Peyer's patch (tissue), 4 donors: Measurements from ENCODE around the gene USP32. TPM values are rescaled to one million over a fixed set of nuclear protein-coding genes. Genes with fewer than 3 reads are reported as not detected.

Experiments
- DNase-seq, 3 donors: peaks; one replicate each; pipeline ENCODE4 v3.0.0-alpha.2; 2017 to 2019
- H3K27ac ChIP-seq, 4 donors: fragments of 200-600 bp; sonication (generic); one replicate each; pipeline ENCODE4 v1.5.1; 2016 to 2019
- H3K27me3 ChIP-seq, 2 donors: fragments of 200-600 bp; sonication (generic); one replicate each; pipeline ENCODE4 v1.5.1; 2019
- H3K36me3 ChIP-seq, 3 donors: fragments of 200-600 bp; sonication (generic); one replicate each; pipeline ENCODE4 v1.5.1; 2016 to 2019
- H3K4me1 ChIP-seq, 4 donors: fragments of 200-600 bp; sonication (generic); one replicate each; pipeline ENCODE4 v1.5.1; 2016 to 2019
- H3K4me3 ChIP-seq, 4 donors: fragments of 200-600 bp; sonication (generic); 1 replicate in 3 of 4; 2 replicates in 1 of 4; pipeline ENCODE4 v1.5.1; 2016 to 2019; ENCODE audit warnings: mild to moderate bottlenecking in 1 of 4
- H3K9me3 ChIP-seq, 4 donors: fragments of 200-600 bp; sonication (generic); one replicate each; pipeline ENCODE4 v1.5.1; 2016 to 2019; ENCODE audit warnings: mild to moderate bottlenecking in 1 of 4
- CTCF ChIP-seq, 6 experiments: fragments of 450-650 bp in 4 of 6; fragments of 200-600 bp in 2 of 6; sonication (generic) in 1 of 6; IDR thresholded peaks; one replicate each; pipeline ENCODE4 v1.5.1; 2017 to 2019; ENCODE audit warnings: antibody characterized with exemption in 6 of 6, mild to moderate bottlenecking in 3 of 6, moderate library complexity in 1 of 6
- POLR2A ChIP-seq, 2 donors: fragments of 450-650 bp; IDR thresholded peaks; one replicate each; pipeline ENCODE4 v1.5.1; 2017; ENCODE audit warnings: antibody characterized with exemption in 2 of 2, mild to moderate bottlenecking in 2 of 2, moderate library complexity in 2 of 2
- total RNA-seq, 4 donors: library from RNA; depleted of rRNA; stranded (reverse); fragments of >200 nt; gene quantifications; one replicate each; pipeline ENCODE4 v1.1.0, GENCODE V29; 2016

USP32 gene
- total RNA-seq, 4 donors from 2014 or later, result 31.5 to 52.8 (median 48.6) TPM

DNA sequence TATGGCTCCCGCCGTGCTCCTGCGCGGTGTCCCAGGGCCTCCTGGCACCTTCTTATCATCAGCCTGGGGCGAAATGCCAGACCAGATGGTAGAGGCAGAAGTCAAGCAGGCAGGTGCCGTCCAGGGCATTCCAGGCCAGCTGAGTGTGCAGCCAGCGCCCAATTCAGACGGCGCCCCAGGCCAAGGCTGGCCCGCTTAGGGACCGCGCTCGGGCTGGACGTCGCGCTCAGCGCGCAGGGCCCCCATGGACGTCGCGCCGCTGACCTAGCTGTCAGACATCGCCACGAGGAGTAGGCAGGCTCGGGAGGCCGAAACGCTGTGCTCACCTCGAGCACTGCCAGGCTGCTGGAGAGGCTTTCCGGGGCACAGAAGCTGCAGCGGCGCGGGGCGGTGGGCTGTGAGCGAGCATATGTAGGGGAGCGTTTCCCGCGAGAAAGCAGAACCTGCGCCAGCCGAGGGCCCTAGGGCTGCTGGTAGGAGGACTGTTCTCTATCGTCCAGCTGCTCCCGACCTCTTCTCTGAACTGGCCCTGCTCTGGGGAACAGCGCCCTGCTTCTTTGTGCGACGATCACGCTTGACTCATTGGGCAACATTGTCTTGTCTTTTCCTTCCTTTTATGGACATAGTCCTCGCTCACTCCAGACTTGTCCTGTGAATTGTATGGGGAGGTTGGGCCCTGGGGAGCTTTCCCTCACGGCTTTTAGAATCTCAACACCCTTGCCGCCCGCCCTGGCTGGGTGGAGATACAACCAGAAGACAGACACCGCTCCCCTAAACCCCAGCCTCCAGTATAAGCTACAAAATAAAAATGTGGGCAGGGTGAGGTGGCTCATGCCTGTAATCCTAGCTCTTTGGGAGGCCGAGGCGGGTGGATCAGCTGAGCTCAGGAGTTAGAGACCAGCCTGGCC is 250.6 kb downstream of the USP32 start:
- peak in 1 of 3 donors; percentile 45 for DNase-seq
- Histone ChIP-seq H3K9me3 (no peaks in the 10 kb centered on the region), H3K27me3 (peaks cover 0 to 32% of the 10 kb centered on the region in 2 donors), H3K36me3 (no peaks in the 10 kb centered on the region), H3K4me3 (no peak overlapping the region), H3K27ac (no peak overlapping the region), H3K4me1 (peaks cover 0 to 23% (median 4%) of the 10 kb centered on the region in 4 donors)
- TF ChIP-seq CTCF (IDR thresholded peaks at IDR 0.05), result no peak
- TF ChIP-seq POLR2A (IDR thresholded peaks at IDR 0.05), result no peak

GRCh38 chr17:60139438-60140285 is 252.3 kb downstream of the USP32 start:
- Histone ChIP-seq H3K27me3 (peaks cover 0 to 29% of the 10 kb centered on the region in 2 donors), H3K27ac (no peak overlapping the region), H3K36me3 (no peaks in the 10 kb centered on the region), H3K9me3 (no peaks in the 10 kb centered on the region), H3K4me1 (peaks cover 0 to 26% (median 7%) of the 10 kb centered on the region in 4 donors), H3K4me3 (peak overlapping the region in 2 of 4 donors; percentile 7 to 25)
- peak; percentile 38 to 83 (median 81) for DNase-seq
- TF ChIP-seq CTCF (IDR thresholded peaks at IDR 0.05), result peak in 4 of 6 experiments; percentile 49 to 70 (median 69)
- TF ChIP-seq POLR2A (IDR thresholded peaks at IDR 0.05), result no peak

- TF ChIP-seq CTCF (IDR thresholded peaks at IDR 0.05), result no peak
- no peak for TF ChIP-seq POLR2A (IDR thresholded peaks at IDR 0.05)
These were observed 253.0 kb downstream of the USP32 start for GRCh38 chr17:60138769-60139437.

DNA sequence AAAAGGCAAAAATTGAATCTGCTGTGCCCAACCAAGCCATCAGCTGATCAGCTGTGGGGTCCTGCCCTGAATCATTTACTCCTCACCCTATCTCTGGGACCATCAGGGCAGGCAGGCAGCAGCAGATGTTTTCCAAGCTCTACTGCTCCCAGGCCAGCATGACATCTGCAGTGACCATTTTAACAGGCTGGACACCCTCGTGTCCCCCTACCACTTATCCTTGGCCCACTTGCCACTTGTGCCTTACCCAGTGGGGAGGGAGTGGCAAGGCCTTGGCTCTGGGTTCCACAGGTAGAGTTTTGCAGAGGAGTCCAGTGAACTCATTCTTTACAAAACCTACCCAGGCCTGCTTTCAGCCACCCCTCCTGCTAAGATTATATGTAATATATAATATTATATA is 254.2 kb downstream of the USP32 start:
- H3K9me3 ChIP-seq, result no peaks in the 10 kb centered on the region
- TF ChIP-seq POLR2A (IDR thresholded peaks at IDR 0.05) (no peak), CTCF (IDR thresholded peaks at IDR 0.05) (no peak)
- H3K36me3 ChIP-seq, result no peaks in the 10 kb centered on the region
- H3K4me1 ChIP-seq, result peaks cover 0 to 25% (median 11%) of the 10 kb centered on the region in 4 donors
- H3K27ac ChIP-seq, result no peak overlapping the region
- peaks cover 0 to 29% of the 10 kb centered on the region in 2 donors for H3K27me3 ChIP-seq
- DNase-seq, result peak in 1 of 3 donors; percentile 14
- H3K4me3 ChIP-seq, result no peak overlapping the region

More at GRCh38 chr17:60138769-60139437, 253.0 kb downstream of the USP32 start:
- Histone ChIP-seq H3K4me3 (no peak overlapping the region), H3K27me3 (peaks cover 0 to 29% of the 10 kb centered on the region in 2 donors), H3K9me3 (no peaks in the 10 kb centered on the region), H3K36me3 (no peaks in the 10 kb centered on the region), H3K4me1 (peaks cover 0 to 32% (median 10%) of the 10 kb centered on the region in 4 donors), H3K27ac (no peak overlapping the region)
- peak in 1 of 3 donors; percentile 40 for DNase-seq
